ENCODE results near the gene LPCAT1.

- no peak for TF ChIP-seq YY1 (IDR thresholded peaks at IDR 0.05; ENCODE audit: insufficient read depth, insufficient read length)
- no peak for TF ChIP-seq ZNF274 (IDR thresholded peaks at IDR 0.05; ENCODE audit: low read depth, low read length)
Observed at GRCh38 chr5:1527533-1528205, 3.9 kb upstream of the LPCAT1 start.
